HEK293 (cell line): Measurements from ENCODE around the gene DAPP1.

Experiments
- CTCF ChIA-PET: fragments of 350-600 bp; formaldehyde crosslinking; extraction: SDS; loops from one replicate; lab custom pipeline; 2021; ENCODE audit warnings: antibody characterized with exemption; lab: Yijun Ruan, JAX
- POLR2A ChIA-PET: fragments of 300-600 bp; formaldehyde crosslinking; extraction: SDS; loops from one replicate; lab custom pipeline; 2020; ENCODE audit warnings: antibody characterized with exemption, inconsistent platforms; lab: Yijun Ruan, JAX
- H3K27ac ChIP-seq: fragments of 200-500 bp; sonication (Bioruptor generic); 2 replicates; pipeline ENCODE4 v1.5.1; 2014; ENCODE audit warnings: low read depth, low read length, control low read depth, inconsistent platforms; ENCODE audit errors: extremely low read depth
- H3K36me3 ChIP-seq, 2 experiments: fragments of 200-500 bp in 1 of 2; sonication (Bioruptor generic) in 1 of 2; 1 replicate in 1 of 2; 2 replicates in 1 of 2; pipeline ENCODE4 v1.5.1; 2014 to 2017; ENCODE audit warnings: inconsistent platforms in 2 of 2, low read length in 2 of 2; ENCODE audit not compliant: control insufficient read depth in 2 of 2, insufficient read depth in 1 of 2
- H3K4me1 ChIP-seq: fragments of 200-500 bp; sonication (Bioruptor generic); 2 replicates; pipeline ENCODE4 v1.5.1; 2014; ENCODE audit warnings: mild to moderate bottlenecking, low read length, inconsistent platforms; ENCODE audit not compliant: control insufficient read depth, insufficient read depth
- H3K4me3 ChIP-seq: 2 replicates; pipeline ENCODE4 v1.5.1; 2011; ENCODE audit warnings: low read depth, mild to moderate bottlenecking, control low read depth, low read length, moderate library complexity
- H3K9me3 ChIP-seq: fragments of 200-500 bp; sonication (Bioruptor generic); 2 replicates; pipeline ENCODE4 v1.5.1; 2014; ENCODE audit warnings: low read depth, low read length, inconsistent platforms; ENCODE audit not compliant: control insufficient read depth, insufficient read depth
- HOXC10 ChIP-seq: sonication (generic); formaldehyde crosslinking; IDR thresholded peaks from 2 replicates; pipeline ENCODE4 v1.8.1; 2023; ENCODE audit warnings: mild to moderate bottlenecking, missing genetic modification reagents
- HOXD13 ChIP-seq: sonication (generic); formaldehyde crosslinking; IDR thresholded peaks from 2 replicates; pipeline ENCODE4 v1.8.0; 2022; ENCODE audit warnings: missing genetic modification reagents, borderline replicate concordance
- INSM2 ChIP-seq: fragments of 450-650 bp; formaldehyde crosslinking; IDR thresholded peaks from 2 replicates; pipeline ENCODE4 v1.5.1; 2016; ENCODE audit warnings: missing biosample characterization, missing genetic modification characterization
- KLF7 ChIP-seq: fragments of 450-650 bp; formaldehyde crosslinking; IDR thresholded peaks from 2 replicates; pipeline ENCODE4 v1.5.1; 2016; ENCODE audit warnings: missing biosample characterization, missing genetic modification characterization, borderline replicate concordance
- PRDM10 ChIP-seq: fragments of 450-650 bp; formaldehyde crosslinking; IDR thresholded peaks from 2 replicates; pipeline ENCODE4 v1.5.1; 2016; ENCODE audit warnings: missing biosample characterization, missing genetic modification characterization
- REST ChIP-seq: fragments of 450-650 bp; formaldehyde crosslinking; IDR thresholded peaks from 2 replicates; pipeline ENCODE4 v1.5.1; 2016; ENCODE audit warnings: missing biosample characterization, missing genetic modification characterization
- YY1 ChIP-seq: fragments of 450-650 bp; formaldehyde crosslinking; IDR thresholded peaks from 2 replicates; pipeline ENCODE4 v1.5.1; 2018; ENCODE audit warnings: missing biosample characterization, missing genetic modification characterization
- ZBTB49 ChIP-seq: fragments of 450-650 bp; formaldehyde crosslinking; IDR thresholded peaks from 2 replicates; pipeline ENCODE4 v1.5.1; 2016; ENCODE audit warnings: missing biosample characterization, missing genetic modification characterization, low read depth
- ZNF114 ChIP-seq: fragments of 450-650 bp; formaldehyde crosslinking; IDR thresholded peaks from 2 replicates; pipeline ENCODE4 v1.5.0; 2017; ENCODE audit warnings: missing biosample characterization, missing genetic modification characterization
- ZNF140 ChIP-seq: fragments of 450-650 bp; formaldehyde crosslinking; IDR thresholded peaks from 2 replicates; pipeline ENCODE4 v1.5.1; 2016; ENCODE audit warnings: missing biosample characterization, missing genetic modification characterization
- ZNF184 ChIP-seq: fragments of 450-650 bp; IDR thresholded peaks from 2 replicates; pipeline ENCODE4 v1.5.1; 2018; ENCODE audit warnings: missing biosample characterization, mild to moderate bottlenecking, missing genetic modification characterization
- ZNF19 ChIP-seq: fragments of 450-650 bp; formaldehyde crosslinking; IDR thresholded peaks from 2 replicates; pipeline ENCODE4; 2016; ENCODE audit warnings: missing biosample characterization, missing genetic modification characterization, low read depth
- ZNF221 ChIP-seq: fragments of 450-650 bp; formaldehyde crosslinking; IDR thresholded peaks from 2 replicates; pipeline ENCODE4 v1.5.1; 2017; ENCODE audit warnings: missing biosample characterization, missing genetic modification characterization, borderline replicate concordance
- ZNF24 ChIP-seq: fragments of 450-650 bp; formaldehyde crosslinking; IDR thresholded peaks from 2 replicates; pipeline ENCODE4 v1.5.1; 2016; ENCODE audit warnings: missing biosample characterization, missing genetic modification characterization
- ZNF391 ChIP-seq: fragments of 450-650 bp; formaldehyde crosslinking; IDR thresholded peaks from 2 replicates; pipeline ENCODE4 v1.5.1; 2016; ENCODE audit warnings: low read depth, missing biosample characterization, missing genetic modification characterization, borderline replicate concordance
- ZNF501 ChIP-seq: fragments of 450-650 bp; formaldehyde crosslinking; IDR thresholded peaks from 2 replicates; pipeline ENCODE4 v1.5.1; 2016; ENCODE audit warnings: missing biosample characterization, missing genetic modification characterization
- ZNF624 ChIP-seq: fragments of 450-650 bp; formaldehyde crosslinking; IDR thresholded peaks from 2 replicates; pipeline ENCODE4 v1.5.1; 2017; ENCODE audit warnings: missing biosample characterization, missing genetic modification characterization
- ZNF626 ChIP-seq: fragments of 450-650 bp; sonication (Bioruptor Pico); formaldehyde crosslinking; IDR thresholded peaks from 2 replicates; pipeline ENCODE4 v1.5.1; 2018; ENCODE audit warnings: missing biosample characterization, missing genetic modification characterization, inconsistent platforms
- ZNF747 ChIP-seq: fragments of 450-650 bp; formaldehyde crosslinking; IDR thresholded peaks from 2 replicates; pipeline ENCODE4 v1.5.1; 2016; ENCODE audit warnings: missing biosample characterization, missing genetic modification characterization
- ZNF777 ChIP-seq: fragments of 450-650 bp; formaldehyde crosslinking; IDR thresholded peaks from 2 replicates; pipeline ENCODE4 v1.5.1; 2017; ENCODE audit warnings: missing biosample characterization, missing genetic modification characterization, borderline replicate concordance

Gene DAPP1

GRCh38 chr4:99853190-99853589 is 36.6 kb downstream of the DAPP1 start:
- H3K4me3 ChIP-seq, result no peak overlapping the region
- CTCF ChIA-PET, result interaction anchor here (0.9 kb wide), 1 partner anchor 42 kb away, joined by 3 read pairs; no protein-coding TSS in a partner anchor

GRCh38 chr4:99853999-99854398 is 37.4 kb downstream of the DAPP1 start:
- Histone ChIP-seq H3K9me3 (no peaks in the 10 kb centered on the region), H3K4me1 (no peaks in the 10 kb centered on the region), H3K4me3 (no peak overlapping the region), H3K27ac (no peak overlapping the region), H3K36me3 (no peaks in the 10 kb centered on the region)
- CTCF ChIA-PET, result no interaction called here
- TF ChIP-seq ZNF140 (tag by site-specific recombination) (no peak), ZBTB49 (tag by site-specific recombination) (no peak), ZNF391 (tag by site-specific recombination) (no peak), ZNF777 (no peak)
- TF ChIP-seq, all 188 proteins: peak for 0
- POLR2A ChIA-PET, result no interaction called here

More at GRCh38 chr4:99853190-99853589, 36.6 kb downstream of the DAPP1 start:
- Histone ChIP-seq H3K27ac (no peak overlapping the region), H3K36me3 (no peaks in the 10 kb centered on the region), H3K4me1 (no peaks in the 10 kb centered on the region), H3K9me3 (no peaks in the 10 kb centered on the region)
- POLR2A ChIA-PET, result no interaction called here
- TF ChIP-seq KLF7 (tag by site-specific recombination) (no peak), YY1 (no peak), ZNF24 (tag by site-specific recombination) (no peak), INSM2 (tag by site-specific recombination) (no peak), HOXC10 (CRISPR knock-in tag) (no peak), ZNF624 (no peak), ZNF221 (no peak), ZNF626 (tag by site-specific recombination) (no peak), ZNF19 (no peak)

GRCh38 chr4:99855678-99856077 is 39.1 kb downstream of the DAPP1 start:
- Histone ChIP-seq H3K27ac (no peak overlapping the region), H3K4me3 (no peak overlapping the region), H3K4me1 (no peaks in the 10 kb centered on the region), H3K36me3 (no peaks in the 10 kb centered on the region), H3K9me3 (no peaks in the 10 kb centered on the region)
- ChIA-PET POLR2A (no interaction called here), CTCF (no interaction called here)
- TF ChIP-seq ZNF501 (tag by site-specific recombination) (no peak), PRDM10 (no peak), REST (tag by site-specific recombination) (no peak), ZNF114 (tag by site-specific recombination) (no peak), ZNF184 (tag by site-specific recombination) (no peak), HOXD13 (no peak), ZNF747 (tag by site-specific recombination) (no peak)
